K562 (cell line): ENCODE measurements around the gene XPNPEP1. TPM values are rescaled to one million over a fixed set of nuclear protein-coding genes. Genes with fewer than 3 reads are reported as not detected.

ENCODE experiments used
- ATAC-seq: fragments of 200-7000 bp; cut with Tn5 transposase; 3 replicates; pipeline ENCODE4 v1.9.1; 2020; ENCODE audit warnings: moderate library complexity
- BruUV-seq: library from RNA; stranded (reverse); fragments of 400-500 nt; replicated peaks from 2 replicates; lab custom pipeline; 2021; lab: Mats Ljungman, UMichigan
- CTCF ChIA-PET: fragments of 300-600 bp; formaldehyde crosslinking; extraction: SDS; loops from one replicate; lab custom pipeline; 2021; ENCODE audit warnings: low intra/inter-chr PET ratio; lab: Yijun Ruan, JAX
- POLR2A ChIA-PET: fragments of 300-600, 350-650 bp; sonication (Branson Sonifier 250); formaldehyde crosslinking; extraction: SDS; loops from one replicate; lab custom pipeline; 2021; ENCODE audit warnings: antibody characterized with exemption, inconsistent platforms; lab: Yijun Ruan, JAX
- DNase-seq, 4 experiments: peaks; one replicate each; pipeline versions ENCODE4 v3.0.0 to v3.0.0-alpha.2; 2011 to 2018; ENCODE audit warnings: low spot score in 3 of 4, mixed read lengths in 3 of 4; ENCODE audit errors: extremely low read depth in 1 of 4
- FAIRE-seq: peaks from 2 replicates; lab custom pipeline; 2011; peaks lifted over from hg19 to GRCh38; lab: Jason Lieb, UNC
- H2AFZ ChIP-seq: 2 replicates; pipeline ENCODE4 v1.6.0; 2011; ENCODE audit warnings: low read depth, low read length, control low read depth, inconsistent platforms
- H3K27ac ChIP-seq: fragments of 200-600 bp; 3 replicates; pipeline ENCODE4 v1.8.0; 2011; ENCODE audit warnings: low read depth, mild to moderate bottlenecking, control low read depth, inconsistent platforms, low read length, moderate library complexity, mixed read lengths; ENCODE audit errors: extremely low read depth
- H3K27me3 ChIP-seq, 2 experiments: fragments of 300-600 bp in 1 of 2; 2 replicates in 1 of 2; 3 replicates in 1 of 2; pipeline versions ENCODE4 v1.6.0 to v1.8.0; 2011; ENCODE audit warnings: inconsistent platforms in 2 of 2, low read length in 2 of 2, mild to moderate bottlenecking in 1 of 2, mixed read lengths in 1 of 2, moderate library complexity in 1 of 2; ENCODE audit not compliant: control insufficient read depth in 2 of 2, insufficient read depth in 2 of 2
- H3K36me3 ChIP-seq: fragments of 300-600 bp; 3 replicates; pipeline ENCODE4 v1.8.0; 2011; ENCODE audit warnings: mild to moderate bottlenecking, low read length, inconsistent platforms; ENCODE audit not compliant: control insufficient read depth, insufficient read depth
- H3K4me1 ChIP-seq, 2 experiments: fragments of 200-600 bp in 1 of 2; replicated peaks in 1 of 2; 2 replicates in 1 of 2; 3 replicates in 1 of 2; pipeline versions ENCODE4 v1.5.1 to v1.8.0; 2011; ENCODE audit warnings: inconsistent platforms in 2 of 2, low read length in 2 of 2, mild to moderate bottlenecking in 1 of 2, mixed read lengths in 1 of 2, moderate library complexity in 1 of 2; ENCODE audit not compliant: control insufficient read depth in 2 of 2, insufficient read depth in 2 of 2
- H3K4me2 ChIP-seq: 2 replicates; pipeline ENCODE4 v1.6.1; 2011; ENCODE audit warnings: low read length, control low read depth, inconsistent platforms, mixed read lengths; ENCODE audit not compliant: insufficient read depth
- H3K4me3 ChIP-seq: fragments of 200-600 bp; sonication (generic), shearing (Covaris generic); 2 replicates; pipeline ENCODE4 v1.5.1; 2016; ENCODE audit warnings: control low read depth, inconsistent platforms
- H3K79me2 ChIP-seq: fragments of 200-600 bp; 3 replicates; pipeline ENCODE4 v1.8.0; 2011; ENCODE audit warnings: low read length, inconsistent platforms; ENCODE audit not compliant: control insufficient read depth, insufficient read depth
- H3K9ac ChIP-seq, 2 experiments: 2 replicates each; pipeline versions ENCODE4 v1.6.0 to v1.6.1; 2011; ENCODE audit warnings: low read depth in 2 of 2, low read length in 2 of 2, control low read depth in 1 of 2, inconsistent platforms in 1 of 2, mild to moderate bottlenecking in 1 of 2, mixed read lengths in 1 of 2; ENCODE audit not compliant: insufficient read depth in 1 of 2
- H3K9me1 ChIP-seq: one replicate; pipeline ENCODE4 v1.6.0; 2011; ENCODE audit warnings: inconsistent platforms, mild to moderate bottlenecking, low read length, moderate library complexity; ENCODE audit not compliant: control insufficient read depth, insufficient read depth
- H3K9me3 ChIP-seq: replicated peaks from 2 replicates; pipeline ENCODE4 v1.5.1; 2011; ENCODE audit warnings: low read depth, low read length, inconsistent platforms; ENCODE audit not compliant: control insufficient read depth, insufficient read depth
- H4K20me1 ChIP-seq: replicated peaks from 2 replicates; pipeline ENCODE4 v1.6.1; 2011; ENCODE audit warnings: low read length, inconsistent platforms, mixed read lengths; ENCODE audit not compliant: control insufficient read depth, insufficient read depth
- MECOM ChIP-seq: fragments of 250-450 bp; sonication (Bioruptor Pico); IDR thresholded peaks from 2 replicates; pipeline ENCODE4 v1.8.0; 2022; ENCODE audit warnings: inconsistent platforms
- MEF2A ChIP-seq: IDR thresholded peaks from 2 replicates; pipeline ENCODE4 v1.6.1; 2011; ENCODE audit warnings: low read depth, mild to moderate bottlenecking, low read length, moderate library complexity; ENCODE audit not compliant: control insufficient read depth
- MXI1 ChIP-seq: IDR thresholded peaks from 2 replicates; pipeline ENCODE4 v1.6.1; 2011; ENCODE audit warnings: low read depth, mild to moderate bottlenecking, improper control_type of control experiment, low read length
- POLR3A ChIP-seq: IDR thresholded peaks from 2 replicates; pipeline ENCODE4 v1.6.1; 2011; ENCODE audit warnings: borderline replicate concordance, mild to moderate bottlenecking, moderate library complexity; ENCODE audit not compliant: insufficient read length, insufficient read depth; ENCODE audit errors: extremely low read depth
- PURB ChIP-seq: sonication (generic); formaldehyde crosslinking; IDR thresholded peaks from 2 replicates; pipeline ENCODE4 v1.9.0; 2021; ENCODE audit warnings: low read depth, mild to moderate bottlenecking, missing genetic modification reagents
- RBM14 ChIP-seq: fragments of 200-400 bp; formaldehyde crosslinking; IDR thresholded peaks from 2 replicates; pipeline ENCODE4 v1.6.1; 2018; ENCODE audit warnings: low read depth, mild to moderate bottlenecking, low read length, moderate library complexity, borderline replicate concordance; ENCODE audit not compliant: insufficient read depth
- RFX5 ChIP-seq: IDR thresholded peaks from 2 replicates; pipeline ENCODE4 v1.6.1; 2011; ENCODE audit warnings: low read depth, mild to moderate bottlenecking, improper control_type of control experiment, low read length
- SPI1 ChIP-seq: IDR thresholded peaks from 2 replicates; pipeline ENCODE4 v1.6.1; 2011; ENCODE audit warnings: low read depth, low read length, control low read depth, borderline replicate concordance
- TCF7 ChIP-seq: sonication (generic); IDR thresholded peaks from 2 replicates; pipeline ENCODE4 v1.6.1; 2016; ENCODE audit warnings: antibody characterized with exemption, borderline replicate concordance
- TFAP4 ChIP-seq: sonication (generic); formaldehyde crosslinking; IDR thresholded peaks from 2 replicates; pipeline ENCODE4 v1.8.0; 2022; ENCODE audit warnings: missing genetic modification reagents, mild to moderate bottlenecking, moderate library complexity, borderline replicate concordance
- WHSC1 ChIP-seq: IDR thresholded peaks from one replicate; pipeline ENCODE4 v1.6.1; 2012; ENCODE audit warnings: low read length, control low read depth, inconsistent platforms
- ZNF280B ChIP-seq: fragments of 250-450 bp; sonication (Bioruptor Pico); IDR thresholded peaks from 2 replicates; pipeline ENCODE4 v1.5.1; 2021; ENCODE audit warnings: mild to moderate bottlenecking
- ZNF354B ChIP-seq: fragments of 250-450 bp; sonication (Bioruptor Pico); IDR thresholded peaks from 2 replicates; pipeline ENCODE4 v1.4.0; 2020
- ZSCAN29 ChIP-seq: fragments of 450-650 bp; IDR thresholded peaks from 2 replicates; pipeline ENCODE4 v1.6.1; 2017
- ZSCAN32 ChIP-seq: fragments of 450-650 bp; formaldehyde crosslinking; IDR thresholded peaks from 2 replicates; pipeline ENCODE4 v1.4.0; 2020; ENCODE audit warnings: mild to moderate bottlenecking, moderate library complexity
- WGBS: fragments of 100-300 bp; shearing (Covaris generic); methylation state at CpG from one replicate; pipeline ENCODE4 v1.1.6; 2016; ENCODE audit warnings: low coverage, mixed read lengths; ENCODE audit not compliant: insufficient coverage; ENCODE audit errors: missing lambda C conversion rate; 5-methylcytosine and 5-hydroxymethylcytosine counted together
- in situ Hi-C: fragments of 300-500 bp; cut with MboI; formaldehyde crosslinking; loops from 4 replicates; pipeline ENCODE4 v1.15.0; 2018; ENCODE audit warnings: inconsistent platforms, mixed read lengths
- intact Hi-C: fragments of 100-400 bp; cut with micrococcal nuclease; formaldehyde crosslinking; loops from 2 replicates; pipeline ENCODE4 v1.14.2; 2022
- polyA plus RNA-seq, 8 experiments: library from polyadenylated mRNA; depleted of rRNA in 4 of 8; stranded (reverse) in 5 of 8; unstranded in 3 of 8; fragments of >200 nt; fragmentation: Nextera tagmentation in 2 of 8; fragmentation: Illumina TruSeq in 1 of 8; extraction: Ambion mirVana in 2 of 8; extraction: Trizol in 1 of 8; gene quantifications; 2 replicates each; pipeline versions ENCODE4 v1.2.1 to v1.2.3, GENCODE V29; 2011 to 2014; ENCODE audit warnings: inconsistent platforms in 1 of 8, missing spikeins in 1 of 8
- total RNA-seq, 7 experiments: library from RNA; depleted of rRNA in 6 of 7; stranded (reverse); fragments of >200 nt in 6 of 7; fragmentation: Illumina TruSeq in 2 of 7; extraction: Trizol in 2 of 7; gene quantifications; 2 replicates each; pipeline versions ENCODE4 v1.2.1 to v1.2.3, GENCODE V29; 2011 to 2021; ENCODE audit warnings: low replicate concordance in 1 of 7

The XPNPEP1 gene
- total and polyA plus RNA-seq, 9 of the 15 experiments (the other 6 are each of a cell fraction or from before 2014, with no cell fraction given): 24.2 to 93.5 (median 40.1) TPM

GRCh38 chr10:109895095-109895818, 28.1 kb downstream of the XPNPEP1 start:
- Histone ChIP-seq H3K4me3 (no peak overlapping the region), H4K20me1 (no peaks in the 10 kb centered on the region; the same call in 1 of the 2 replicates), H3K9me1 (no peaks in the 10 kb centered on the region), H3K4me1 (peaks cover 2 to 38% of the 10 kb centered on the region in 2 experiments; a peak in 3 of 5 replicates), H3K79me2 (peaks cover 9% of the 10 kb centered on the region; the same call in 2 of the 3 replicates), H3K9me3 (no peaks in the 10 kb centered on the region), H3K27ac (no peak overlapping the region), H2AFZ (no peak overlapping the region), H3K4me2 (no peak overlapping the region), H3K9ac (no peak overlapping the region), H3K36me3 (peaks cover 16% of the 10 kb centered on the region; the same call in 2 of the 3 replicates), H3K27me3 (no peaks in the 10 kb centered on the region)
- ChIA-PET POLR2A (interaction anchor here (0.6 to 1.4 kb wide), 2 partner anchors 14 to 59 kb away, joined by 3 to 4 read pairs; no protein-coding TSS in a partner anchor), CTCF (no interaction called here)
- no peak for TF ChIP-seq TFAP4
- no peak for TF ChIP-seq RBM14
- no peak for TF ChIP-seq ZSCAN29
- no peak for TF ChIP-seq TCF7
- TF ChIP-seq MEF2A: no peak
- no peak for TF ChIP-seq ZNF354B
- no peak for TF ChIP-seq MXI1
- TF ChIP-seq ZNF280B (CRISPR knock-in tag): no peak
- no peak for TF ChIP-seq RFX5
- TF ChIP-seq WHSC1: no peak
- no peak for TF ChIP-seq SPI1
- no peak for TF ChIP-seq MECOM (CRISPR knock-in tag)
- TF ChIP-seq POLR3A: no peak
- no peak for TF ChIP-seq ZSCAN32
- TF ChIP-seq PURB (CRISPR knock-in tag): no peak
- WGBS: 78% methylated on average over 7 of the region's 7 CpGs
- in situ Hi-C loops (no loop called here), intact Hi-C loops (no loop called here)
- BruUV-seq: no TSS peak
- FAIRE-seq (no peak), ATAC-seq (no peak), DNase-seq (no peak)
